Right lobe of liver (tissue), 4 donors: ENCODE measurements around the gene CLCA2.

ENCODE experiments used
- POLR2A ChIP-seq: fragments of 450-650 bp; IDR thresholded peaks from one replicate; pipeline ENCODE4 v1.6.1; 2017; ENCODE audit warnings: antibody characterized with exemption, mild to moderate bottlenecking
- TF ChIP-seq, protein P1 (sequence below), 4 donors: fragments of 200-600 bp in 3 of 4; fragments of 450-650 bp in 1 of 4; IDR thresholded peaks; one replicate each; pipeline versions ENCODE4 v1.5.1 to v1.8.0; 2016 to 2022; ENCODE audit warnings: antibody characterized with exemption in 4 of 4, mild to moderate bottlenecking in 2 of 4
- donor health status: DM: no; HTN: no; CAD: no.
- donor health status: DM: no; HTN: no; CAD: no.
- donor health status: DM: no; HTN: yes; CAD: no.

- no peak for TF ChIP-seq POLR2A
- TF ChIP-seq, protein P1, sequence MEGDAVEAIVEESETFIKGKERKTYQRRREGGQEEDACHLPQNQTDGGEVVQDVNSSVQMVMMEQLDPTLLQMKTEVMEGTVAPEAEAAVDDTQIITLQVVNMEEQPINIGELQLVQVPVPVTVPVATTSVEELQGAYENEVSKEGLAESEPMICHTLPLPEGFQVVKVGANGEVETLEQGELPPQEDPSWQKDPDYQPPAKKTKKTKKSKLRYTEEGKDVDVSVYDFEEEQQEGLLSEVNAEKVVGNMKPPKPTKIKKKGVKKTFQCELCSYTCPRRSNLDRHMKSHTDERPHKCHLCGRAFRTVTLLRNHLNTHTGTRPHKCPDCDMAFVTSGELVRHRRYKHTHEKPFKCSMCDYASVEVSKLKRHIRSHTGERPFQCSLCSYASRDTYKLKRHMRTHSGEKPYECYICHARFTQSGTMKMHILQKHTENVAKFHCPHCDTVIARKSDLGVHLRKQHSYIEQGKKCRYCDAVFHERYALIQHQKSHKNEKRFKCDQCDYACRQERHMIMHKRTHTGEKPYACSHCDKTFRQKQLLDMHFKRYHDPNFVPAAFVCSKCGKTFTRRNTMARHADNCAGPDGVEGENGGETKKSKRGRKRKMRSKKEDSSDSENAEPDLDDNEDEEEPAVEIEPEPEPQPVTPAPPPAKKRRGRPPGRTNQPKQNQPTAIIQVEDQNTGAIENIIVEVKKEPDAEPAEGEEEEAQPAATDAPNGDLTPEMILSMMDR (IDR thresholded peaks at IDR 0.05), result no peak
These were observed 12.1 kb downstream of the CLCA2 start for GRCh38 chr1:86436041-86436440.
